Bronchial epithelial cell (primary cell): ENCODE results near the gene TRIM33. TPM values are rescaled to one million over a fixed set of nuclear protein-coding genes. Genes with fewer than 3 reads are reported as not detected.

Source experiments
- DNase-seq: peaks from one replicate; pipeline ENCODE4 v3.0.0-alpha.2; 2010; ENCODE audit warnings: low read depth
- FAIRE-seq: peaks from 2 replicates; lab custom pipeline; 2011; peaks lifted over from hg19 to GRCh38; lab: Jason Lieb, UNC
- H3K27me3 ChIP-seq: 2 replicates; pipeline ENCODE4 v1.5.1; 2011; ENCODE audit warnings: low read length; ENCODE audit not compliant: control insufficient read depth, insufficient read depth
- H3K36me3 ChIP-seq: 2 replicates; pipeline ENCODE4 v1.5.1; 2011; ENCODE audit warnings: low read length; ENCODE audit not compliant: control insufficient read depth, insufficient read depth
- H3K4me3 ChIP-seq: 2 replicates; pipeline ENCODE4 v1.5.1; 2011; ENCODE audit warnings: mild to moderate bottlenecking, low read depth, low read length, control low read depth
- total RNA-seq: library from RNA; depleted of rRNA; stranded (reverse); fragments of >200 nt; gene quantifications from 2 replicates; pipeline ENCODE4 v1.2.1, GENCODE V29; 2014
- TF ChIP-seq, protein P1 (sequence below): IDR thresholded peaks from 2 replicates; pipeline ENCODE4 v1.5.1; 2011; ENCODE audit warnings: mild to moderate bottlenecking, moderate library complexity, low read length, control low read depth, inconsistent platforms; ENCODE audit not compliant: insufficient read depth, severe bottlenecking

TRIM33 gene
- total RNA-seq, 1 donor from 2014 or later: 16.3 TPM

DNA sequence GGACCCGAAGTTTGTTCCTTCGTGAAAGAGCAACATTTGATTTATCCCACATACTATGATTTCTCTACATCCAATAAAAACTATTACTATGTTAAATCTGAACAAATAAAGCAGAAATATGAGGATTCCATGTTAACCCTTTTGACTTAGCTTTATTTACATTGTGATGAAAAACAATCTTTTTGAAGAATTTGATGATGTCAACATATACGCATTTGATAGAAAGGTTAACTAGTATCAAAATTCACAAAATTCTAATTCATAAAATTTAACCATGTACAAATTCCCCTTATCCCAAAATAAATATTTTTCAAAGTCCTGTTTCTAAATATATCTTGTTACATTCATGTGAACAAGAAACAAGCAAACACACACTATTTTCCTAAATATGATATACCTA lies 74.2 kb downstream of the TRIM33 start:
- no peak overlapping the region for H3K4me3 ChIP-seq
- DNase-seq (no peak), FAIRE-seq (no peak)
- no peaks in the 10 kb centered on the region for H3K27me3 ChIP-seq
- TF ChIP-seq, protein P1, sequence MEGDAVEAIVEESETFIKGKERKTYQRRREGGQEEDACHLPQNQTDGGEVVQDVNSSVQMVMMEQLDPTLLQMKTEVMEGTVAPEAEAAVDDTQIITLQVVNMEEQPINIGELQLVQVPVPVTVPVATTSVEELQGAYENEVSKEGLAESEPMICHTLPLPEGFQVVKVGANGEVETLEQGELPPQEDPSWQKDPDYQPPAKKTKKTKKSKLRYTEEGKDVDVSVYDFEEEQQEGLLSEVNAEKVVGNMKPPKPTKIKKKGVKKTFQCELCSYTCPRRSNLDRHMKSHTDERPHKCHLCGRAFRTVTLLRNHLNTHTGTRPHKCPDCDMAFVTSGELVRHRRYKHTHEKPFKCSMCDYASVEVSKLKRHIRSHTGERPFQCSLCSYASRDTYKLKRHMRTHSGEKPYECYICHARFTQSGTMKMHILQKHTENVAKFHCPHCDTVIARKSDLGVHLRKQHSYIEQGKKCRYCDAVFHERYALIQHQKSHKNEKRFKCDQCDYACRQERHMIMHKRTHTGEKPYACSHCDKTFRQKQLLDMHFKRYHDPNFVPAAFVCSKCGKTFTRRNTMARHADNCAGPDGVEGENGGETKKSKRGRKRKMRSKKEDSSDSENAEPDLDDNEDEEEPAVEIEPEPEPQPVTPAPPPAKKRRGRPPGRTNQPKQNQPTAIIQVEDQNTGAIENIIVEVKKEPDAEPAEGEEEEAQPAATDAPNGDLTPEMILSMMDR: no peak
- peaks cover 2% of the 10 kb centered on the region for H3K36me3 ChIP-seq

DNA sequence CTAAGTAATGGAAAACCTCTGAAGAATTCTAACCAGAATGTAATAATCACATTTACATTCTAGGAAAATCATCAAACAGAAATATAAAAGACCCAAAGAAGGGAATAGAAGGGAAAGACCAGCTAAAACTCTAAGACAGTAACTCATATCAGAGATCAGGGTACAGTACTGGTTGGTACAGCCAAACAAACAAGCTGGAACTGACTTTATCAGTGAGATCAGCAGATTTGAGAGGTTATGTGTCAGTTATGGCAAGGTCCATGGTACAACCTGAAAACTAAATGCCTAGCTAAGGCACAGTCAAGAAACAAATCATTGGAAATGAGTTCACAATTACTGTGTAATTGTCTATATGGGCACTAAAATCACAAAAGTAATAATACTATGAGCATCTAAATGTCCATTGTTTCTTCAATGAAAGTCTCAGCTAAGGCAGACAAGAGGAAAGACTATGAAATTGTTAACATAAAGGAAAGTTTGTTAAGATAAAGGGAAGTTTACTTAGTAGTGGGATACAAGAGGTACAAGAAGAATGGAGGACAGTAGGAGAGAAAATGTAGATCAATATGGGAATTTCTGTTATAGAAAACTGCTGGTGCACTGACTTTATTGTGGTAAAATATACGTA lies 75.8 kb downstream of the TRIM33 start:
- no peak overlapping the region for H3K4me3 ChIP-seq
- H3K27me3 ChIP-seq: no peaks in the 10 kb centered on the region
- H3K36me3 ChIP-seq: no peaks in the 10 kb centered on the region
- FAIRE-seq (no peak), DNase-seq (peak; percentile 10)
- TF ChIP-seq, protein P1: no peak

DNA sequence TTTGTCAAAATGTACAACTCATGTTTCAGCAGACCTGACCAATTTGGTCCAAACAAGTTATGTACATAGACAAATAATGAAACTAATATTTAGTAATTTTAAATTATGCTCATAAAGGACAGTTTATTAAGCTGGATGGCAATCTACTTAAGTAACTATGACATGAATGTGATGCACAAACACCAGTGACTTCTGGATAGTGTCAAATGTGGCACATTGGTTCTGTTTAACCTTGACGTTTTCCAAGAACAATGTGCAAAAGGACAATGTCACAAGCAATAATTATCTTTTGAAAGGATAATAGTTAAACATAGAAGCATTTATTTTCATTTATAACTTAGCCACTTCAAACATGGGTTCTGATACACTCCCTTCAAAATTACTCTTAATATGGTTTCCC lies 80.0 kb downstream of the TRIM33 start:
- Histone ChIP-seq H3K36me3 (peaks cover 3% of the 10 kb centered on the region), H3K4me3 (no peak overlapping the region), H3K27me3 (no peaks in the 10 kb centered on the region)
- no peak for FAIRE-seq
- TF ChIP-seq, protein P1: no peak
- no peak for DNase-seq

DNA sequence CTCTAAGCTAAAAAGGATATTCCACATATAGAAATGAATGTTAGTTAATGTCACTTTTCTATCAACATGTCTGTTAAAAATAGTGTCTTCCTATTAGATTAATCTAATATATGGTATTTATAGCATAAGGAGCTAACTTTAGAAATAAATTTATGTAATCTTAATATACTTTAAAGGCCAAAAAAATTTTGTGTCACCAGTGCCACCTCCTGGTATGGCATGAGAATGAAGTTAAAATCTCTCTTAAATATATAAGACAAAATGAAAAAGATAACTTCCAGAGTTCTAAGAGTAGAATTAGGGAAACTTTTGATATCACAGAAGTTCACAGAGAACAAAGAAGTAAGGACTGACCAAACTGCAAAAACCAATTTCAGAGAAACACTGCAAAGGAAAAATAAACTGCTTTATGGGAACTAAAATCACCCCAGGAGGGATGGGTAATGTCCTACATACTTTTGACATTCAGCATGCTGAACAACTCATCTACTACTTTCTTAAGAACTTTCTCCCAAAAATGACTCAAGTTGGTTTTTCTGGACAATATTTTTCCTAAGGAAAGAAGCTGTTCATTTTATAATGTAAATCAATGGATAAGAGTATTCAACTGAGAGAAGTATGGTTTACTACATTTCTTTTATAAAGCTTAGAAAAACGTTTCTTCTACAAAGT lies 82.8 kb downstream of the TRIM33 start:
- Histone ChIP-seq H3K27me3 (no peaks in the 10 kb centered on the region), H3K36me3 (peaks cover 5% of the 10 kb centered on the region), H3K4me3 (no peak overlapping the region)
- TF ChIP-seq, protein P1: no peak
- DNase-seq: peak; percentile 18
- FAIRE-seq: no peak

DNA sequence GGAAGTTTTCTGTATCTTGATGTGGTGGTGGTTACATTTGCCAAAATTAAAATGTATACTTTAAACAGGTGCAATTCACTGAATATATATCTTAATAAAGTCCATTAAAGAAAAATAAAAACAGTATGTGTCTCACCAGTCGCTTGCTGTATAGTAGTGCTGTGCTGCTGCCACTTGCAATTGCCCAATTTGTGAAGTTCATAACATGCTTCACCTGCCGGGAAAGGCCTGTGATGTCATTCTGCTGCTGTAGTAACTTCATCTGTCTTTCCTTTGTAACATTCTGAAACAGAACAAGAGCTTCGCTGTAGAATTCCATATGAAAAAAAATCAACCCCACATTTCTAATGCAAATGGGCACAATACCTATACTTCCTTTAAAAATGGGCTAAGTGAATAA lies 83.4 kb downstream of the TRIM33 start:
- DNase-seq (no peak), FAIRE-seq (no peak)
- TF ChIP-seq, protein P1: no peak
- H3K4me3 ChIP-seq: no peak overlapping the region
- peaks cover 5% of the 10 kb centered on the region for H3K36me3 ChIP-seq
- no peaks in the 10 kb centered on the region for H3K27me3 ChIP-seq
